Liver (tissue), 9 donors: Measurements from ENCODE around the gene INO80B. TPM values are rescaled to one million over a fixed set of nuclear protein-coding genes. Genes with fewer than 3 reads are reported as not detected.

Experiments
- DNase-seq: peaks from one replicate; pipeline ENCODE4 v3.0.0-alpha.2; 2017; ENCODE audit warnings: low spot score
- H3K27ac ChIP-seq, 2 donors: one replicate each; pipeline ENCODE4 v1.7.0; 2013; ENCODE audit warnings: inconsistent platforms in 2 of 2, low read length in 2 of 2, control low read depth in 1 of 2, low read depth in 1 of 2, mild to moderate bottlenecking in 1 of 2
- H3K27me3 ChIP-seq, 4 donors: one replicate each; pipeline versions ENCODE4 v1.6.1 to v1.7.0; 2013; ENCODE audit warnings: low read length in 3 of 4, inconsistent platforms in 1 of 4, mild to moderate bottlenecking in 1 of 4, moderate library complexity in 1 of 4; ENCODE audit not compliant: control insufficient read depth in 4 of 4, insufficient read depth in 4 of 4
- H3K36me3 ChIP-seq, 4 donors: one replicate each; pipeline versions ENCODE4 v1.6.1 to v1.7.0; 2013; ENCODE audit warnings: low read length in 3 of 4, mild to moderate bottlenecking in 3 of 4, low read depth in 1 of 4, moderate library complexity in 1 of 4; ENCODE audit not compliant: control insufficient read depth in 4 of 4, insufficient read depth in 3 of 4
- H3K4me1 ChIP-seq, 4 donors: one replicate each; pipeline versions ENCODE4 v1.6.1 to v1.7.0; 2013; ENCODE audit warnings: low read length in 3 of 4, mild to moderate bottlenecking in 3 of 4, moderate library complexity in 1 of 4; ENCODE audit not compliant: control insufficient read depth in 4 of 4, insufficient read depth in 4 of 4
- H3K4me3 ChIP-seq, 3 donors: one replicate each; pipeline versions ENCODE4 v1.6.1 to v1.7.0; 2013; ENCODE audit warnings: low read length in 3 of 3, control low read depth in 1 of 3, low read depth in 1 of 3, mild to moderate bottlenecking in 1 of 3
- H3K9ac ChIP-seq, 2 donors: one replicate each; pipeline ENCODE4 v1.7.0; 2013; ENCODE audit warnings: low read length in 2 of 2, mild to moderate bottlenecking in 2 of 2, moderate library complexity in 2 of 2, control low read depth in 1 of 2, low read depth in 1 of 2
- H3K9me3 ChIP-seq, 4 donors: one replicate each; pipeline versions ENCODE4 v1.6.1 to v1.7.0; 2013; ENCODE audit warnings: low read length in 3 of 4; ENCODE audit not compliant: control insufficient read depth in 4 of 4
- EGR1 ChIP-seq, 2 donors: IDR thresholded peaks; 2 replicates each; pipeline ENCODE4 v1.6.1; 2016 to 2018; ENCODE audit warnings: antibody characterized with exemption in 2 of 2, low read depth in 2 of 2
- FOXA1 ChIP-seq: IDR thresholded peaks from 2 replicates; pipeline ENCODE4 v1.6.1; 2016; ENCODE audit warnings: antibody characterized with exemption
- FOXA2 ChIP-seq: IDR thresholded peaks from 2 replicates; pipeline ENCODE4 v1.6.1; 2016; ENCODE audit warnings: antibody characterized with exemption
- GABPA ChIP-seq, 2 donors: IDR thresholded peaks in 1 of 2; conservative IDR thresholded peaks in 1 of 2; 2 replicates each; pipeline ENCODE4 v1.6.1; 2016; ENCODE audit warnings: antibody characterized with exemption in 2 of 2, mild to moderate bottlenecking in 1 of 2, moderate library complexity in 1 of 2
- HNF4A ChIP-seq, 2 donors: conservative IDR thresholded peaks; 2 replicates each; pipeline ENCODE4 v1.6.1; 2016; ENCODE audit warnings: antibody characterized with exemption in 2 of 2, mild to moderate bottlenecking in 2 of 2
- HNF4G ChIP-seq: IDR thresholded peaks from 2 replicates; pipeline ENCODE4 v1.6.1; 2016; ENCODE audit warnings: antibody characterized with exemption
- JUND ChIP-seq, 2 donors: IDR thresholded peaks; 2 replicates each; pipeline ENCODE4 v1.6.1; 2016; ENCODE audit warnings: antibody characterized with exemption in 2 of 2
- NR2F2 ChIP-seq: IDR thresholded peaks from 2 replicates; pipeline ENCODE4 v1.6.1; 2016; ENCODE audit warnings: antibody characterized with exemption
- RAD21 ChIP-seq, 2 donors: IDR thresholded peaks; 2 replicates each; pipeline ENCODE4 v1.6.1; 2016; ENCODE audit warnings: antibody characterized with exemption in 2 of 2, mild to moderate bottlenecking in 2 of 2
- RXRA ChIP-seq, 2 donors: IDR thresholded peaks; 2 replicates each; pipeline ENCODE4 v1.6.1; 2017 to 2018; ENCODE audit warnings: antibody characterized with exemption in 2 of 2, mild to moderate bottlenecking in 1 of 2
- SP1 ChIP-seq: IDR thresholded peaks from 2 replicates; pipeline ENCODE4 v1.6.1; 2018; ENCODE audit warnings: antibody characterized with exemption, mild to moderate bottlenecking
- TAF1 ChIP-seq: conservative IDR thresholded peaks from 2 replicates; pipeline ENCODE4 v1.6.1; 2016; ENCODE audit warnings: antibody characterized with exemption, mild to moderate bottlenecking
- WGBS: extraction: QIAGEN DNeasy Blood & Tissue Kit; methylation state at CpG from one replicate; pipeline ENCODE4 v1.1.7; 2013; 5-methylcytosine and 5-hydroxymethylcytosine counted together
- polyA plus RNA-seq, 2 donors: library from polyadenylated mRNA; stranded (reverse) in 1 of 2; unstranded in 1 of 2; fragments of 200-250 nt in 1 of 2; fragments of >200 nt in 1 of 2; fragmentation: Nextera tagmentation in 1 of 2; extraction: Ambion mirVana in 1 of 2; gene quantifications; one replicate each; pipeline versions ENCODE4 v1.2.1 to v1.2.3, GENCODE V29; 2013 to 2015
- total RNA-seq, 2 donors: library from RNA; depleted of rRNA; stranded (reverse); fragments of >200 nt; gene quantifications; one replicate each; pipeline ENCODE4 v1.2.3, GENCODE V29; 2014
- TF ChIP-seq, protein P1 (sequence below): fragments of 150-350 bp; IDR thresholded peaks from 2 replicates; pipeline ENCODE4 v1.5.1; 2017; ENCODE audit warnings: improper control_type of control experiment, low read depth, low read length; ENCODE audit not compliant: missing input control
- TF ChIP-seq, protein P2 (sequence below): IDR thresholded peaks from 2 replicates; pipeline ENCODE4 v1.6.1; 2016; ENCODE audit warnings: antibody characterized with exemption
- TF ChIP-seq, protein P3 (sequence below): IDR thresholded peaks from 2 replicates; pipeline ENCODE4 v1.6.1; 2016; ENCODE audit warnings: antibody characterized with exemption
- TF ChIP-seq, protein P4 (sequence below): IDR thresholded peaks from 2 replicates; pipeline ENCODE4 v1.6.1; 2016; ENCODE audit warnings: antibody characterized with exemption
- TF ChIP-seq, protein P5 (sequence below): IDR thresholded peaks from 2 replicates; pipeline ENCODE4 v1.6.1; 2016; ENCODE audit warnings: antibody characterized with exemption, mild to moderate bottlenecking
- donor health status: healthy.
- donor health status: healthy.
- donor health status: healthy.
- donor health status: healthy.
- donor health status: healthy.

INO80B gene
- total and polyA plus RNA-seq, 4 donors, result 2.7 to 14.8 (median 10.5) TPM

DNA sequence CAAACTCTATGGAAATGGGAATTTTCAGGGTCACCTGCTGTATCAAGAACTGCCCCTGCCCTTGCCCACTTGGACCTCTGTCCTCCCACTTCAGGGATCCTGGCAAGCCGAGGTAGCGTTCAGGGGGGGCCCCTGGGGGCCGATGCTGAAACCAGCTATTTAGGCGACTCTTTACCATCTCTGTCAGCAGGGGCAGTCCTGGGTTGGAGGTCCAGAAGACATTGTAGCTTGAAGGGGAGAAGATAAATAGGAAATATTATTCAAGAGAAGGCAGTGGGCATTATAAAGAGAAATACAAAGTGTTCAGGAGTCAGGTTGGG lies 7.9 kb downstream of the INO80B start:
- Histone ChIP-seq H3K27me3 (no peaks in the 10 kb centered on the region), H3K4me1 (peaks cover 4 to 25% (median 22%) of the 10 kb centered on the region in 4 donors), H3K4me3 (no peak overlapping the region), H3K36me3 (peaks cover 3 to 19% (median 9%) of the 10 kb centered on the region in 4 donors), H3K9me3 (no peaks in the 10 kb centered on the region), H3K27ac (no peak overlapping the region), H3K9ac (no peak overlapping the region)
- 95% methylated on average over 4 of the region's 4 CpGs for WGBS
- TF ChIP-seq, protein P1, sequence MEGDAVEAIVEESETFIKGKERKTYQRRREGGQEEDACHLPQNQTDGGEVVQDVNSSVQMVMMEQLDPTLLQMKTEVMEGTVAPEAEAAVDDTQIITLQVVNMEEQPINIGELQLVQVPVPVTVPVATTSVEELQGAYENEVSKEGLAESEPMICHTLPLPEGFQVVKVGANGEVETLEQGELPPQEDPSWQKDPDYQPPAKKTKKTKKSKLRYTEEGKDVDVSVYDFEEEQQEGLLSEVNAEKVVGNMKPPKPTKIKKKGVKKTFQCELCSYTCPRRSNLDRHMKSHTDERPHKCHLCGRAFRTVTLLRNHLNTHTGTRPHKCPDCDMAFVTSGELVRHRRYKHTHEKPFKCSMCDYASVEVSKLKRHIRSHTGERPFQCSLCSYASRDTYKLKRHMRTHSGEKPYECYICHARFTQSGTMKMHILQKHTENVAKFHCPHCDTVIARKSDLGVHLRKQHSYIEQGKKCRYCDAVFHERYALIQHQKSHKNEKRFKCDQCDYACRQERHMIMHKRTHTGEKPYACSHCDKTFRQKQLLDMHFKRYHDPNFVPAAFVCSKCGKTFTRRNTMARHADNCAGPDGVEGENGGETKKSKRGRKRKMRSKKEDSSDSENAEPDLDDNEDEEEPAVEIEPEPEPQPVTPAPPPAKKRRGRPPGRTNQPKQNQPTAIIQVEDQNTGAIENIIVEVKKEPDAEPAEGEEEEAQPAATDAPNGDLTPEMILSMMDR, result no peak
- TF ChIP-seq NR2F2 (no peak), RAD21 (IDR thresholded peaks at IDR 0.05) (no peak), FOXA2 (no peak), EGR1 (IDR thresholded peaks at IDR 0.05; ENCODE audit: low read depth in 2 of 2) (no peak), SP1 (no peak), TAF1 (no peak), HNF4G (no peak), HNF4A (conservative IDR thresholded peaks at IDR 0.05) (no peak), FOXA1 (no peak), RXRA (IDR thresholded peaks at IDR 0.05) (no peak), JUND (IDR thresholded peaks at IDR 0.05) (no peak)
- TF ChIP-seq, protein P2, sequence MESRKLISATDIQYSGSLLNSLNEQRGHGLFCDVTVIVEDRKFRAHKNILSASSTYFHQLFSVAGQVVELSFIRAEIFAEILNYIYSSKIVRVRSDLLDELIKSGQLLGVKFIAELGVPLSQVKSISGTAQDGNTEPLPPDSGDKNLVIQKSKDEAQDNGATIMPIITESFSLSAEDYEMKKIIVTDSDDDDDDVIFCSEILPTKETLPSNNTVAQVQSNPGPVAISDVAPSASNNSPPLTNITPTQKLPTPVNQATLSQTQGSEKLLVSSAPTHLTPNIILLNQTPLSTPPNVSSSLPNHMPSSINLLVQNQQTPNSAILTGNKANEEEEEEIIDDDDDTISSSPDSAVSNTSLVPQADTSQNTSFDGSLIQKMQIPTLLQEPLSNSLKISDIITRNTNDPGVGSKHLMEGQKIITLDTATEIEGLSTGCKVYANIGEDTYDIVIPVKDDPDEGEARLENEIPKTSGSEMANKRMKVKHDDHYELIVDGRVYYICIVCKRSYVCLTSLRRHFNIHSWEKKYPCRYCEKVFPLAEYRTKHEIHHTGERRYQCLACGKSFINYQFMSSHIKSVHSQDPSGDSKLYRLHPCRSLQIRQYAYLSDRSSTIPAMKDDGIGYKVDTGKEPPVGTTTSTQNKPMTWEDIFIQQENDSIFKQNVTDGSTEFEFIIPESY, result no peak
- TF ChIP-seq, protein P3, sequence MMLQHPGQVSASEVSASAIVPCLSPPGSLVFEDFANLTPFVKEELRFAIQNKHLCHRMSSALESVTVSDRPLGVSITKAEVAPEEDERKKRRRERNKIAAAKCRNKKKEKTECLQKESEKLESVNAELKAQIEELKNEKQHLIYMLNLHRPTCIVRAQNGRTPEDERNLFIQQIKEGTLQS, result no peak
- TF ChIP-seq, protein P4, sequence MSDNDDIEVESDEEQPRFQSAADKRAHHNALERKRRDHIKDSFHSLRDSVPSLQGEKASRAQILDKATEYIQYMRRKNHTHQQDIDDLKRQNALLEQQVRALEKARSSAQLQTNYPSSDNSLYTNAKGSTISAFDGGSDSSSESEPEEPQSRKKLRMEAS, result no peak
- TF ChIP-seq, protein P5, sequence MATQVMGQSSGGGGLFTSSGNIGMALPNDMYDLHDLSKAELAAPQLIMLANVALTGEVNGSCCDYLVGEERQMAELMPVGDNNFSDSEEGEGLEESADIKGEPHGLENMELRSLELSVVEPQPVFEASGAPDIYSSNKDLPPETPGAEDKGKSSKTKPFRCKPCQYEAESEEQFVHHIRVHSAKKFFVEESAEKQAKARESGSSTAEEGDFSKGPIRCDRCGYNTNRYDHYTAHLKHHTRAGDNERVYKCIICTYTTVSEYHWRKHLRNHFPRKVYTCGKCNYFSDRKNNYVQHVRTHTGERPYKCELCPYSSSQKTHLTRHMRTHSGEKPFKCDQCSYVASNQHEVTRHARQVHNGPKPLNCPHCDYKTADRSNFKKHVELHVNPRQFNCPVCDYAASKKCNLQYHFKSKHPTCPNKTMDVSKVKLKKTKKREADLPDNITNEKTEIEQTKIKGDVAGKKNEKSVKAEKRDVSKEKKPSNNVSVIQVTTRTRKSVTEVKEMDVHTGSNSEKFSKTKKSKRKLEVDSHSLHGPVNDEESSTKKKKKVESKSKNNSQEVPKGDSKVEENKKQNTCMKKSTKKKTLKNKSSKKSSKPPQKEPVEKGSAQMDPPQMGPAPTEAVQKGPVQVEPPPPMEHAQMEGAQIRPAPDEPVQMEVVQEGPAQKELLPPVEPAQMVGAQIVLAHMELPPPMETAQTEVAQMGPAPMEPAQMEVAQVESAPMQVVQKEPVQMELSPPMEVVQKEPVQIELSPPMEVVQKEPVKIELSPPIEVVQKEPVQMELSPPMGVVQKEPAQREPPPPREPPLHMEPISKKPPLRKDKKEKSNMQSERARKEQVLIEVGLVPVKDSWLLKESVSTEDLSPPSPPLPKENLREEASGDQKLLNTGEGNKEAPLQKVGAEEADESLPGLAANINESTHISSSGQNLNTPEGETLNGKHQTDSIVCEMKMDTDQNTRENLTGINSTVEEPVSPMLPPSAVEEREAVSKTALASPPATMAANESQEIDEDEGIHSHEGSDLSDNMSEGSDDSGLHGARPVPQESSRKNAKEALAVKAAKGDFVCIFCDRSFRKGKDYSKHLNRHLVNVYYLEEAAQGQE, result no peak
- no peak for DNase-seq

DNA sequence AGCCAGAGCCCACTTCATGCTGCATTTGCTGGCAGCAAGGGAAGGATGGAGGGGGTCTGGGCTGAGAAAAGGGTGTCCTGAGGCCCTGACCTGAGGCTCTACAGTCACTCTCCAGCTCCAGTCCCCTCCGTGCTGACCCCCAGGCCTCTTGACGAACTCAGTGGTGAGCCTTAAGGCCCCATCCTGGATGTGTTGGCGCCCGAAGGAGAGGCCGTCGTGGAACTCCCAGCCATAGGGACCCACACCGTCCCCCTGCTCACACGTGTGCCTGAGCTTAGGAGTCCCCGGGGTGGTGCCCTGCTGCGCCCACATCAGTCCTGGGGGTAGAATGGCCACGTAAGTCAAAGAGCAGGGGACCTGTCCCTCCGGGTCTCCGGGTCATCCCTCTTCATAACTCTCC lies 9.5 kb downstream of the INO80B start:
- Histone ChIP-seq H3K4me3 (peak overlapping the region; percentile 85 to 94 (median 91)), H3K27me3 (no peaks in the 10 kb centered on the region), H3K9ac (peak overlapping the region; percentile 17 to 42), H3K4me1 (peaks cover 3 to 16% (median 13%) of the 10 kb centered on the region in 4 donors), H3K27ac (peak overlapping the region; percentile 15 to 82), H3K36me3 (peaks cover 3 to 19% (median 9%) of the 10 kb centered on the region in 4 donors), H3K9me3 (no peaks in the 10 kb centered on the region)
- TF ChIP-seq TAF1, result no peak
- TF ChIP-seq GABPA (IDR thresholded peaks at IDR 0.05 in 1 of 2, conservative IDR thresholded peaks at IDR 0.05 in 1 of 2), result no peak
- TF ChIP-seq RXRA (IDR thresholded peaks at IDR 0.05), result no peak
- no peak for TF ChIP-seq JUND (IDR thresholded peaks at IDR 0.05)
- TF ChIP-seq, protein P5, result no peak
- TF ChIP-seq FOXA2, result no peak
- no peak for TF ChIP-seq FOXA1
- TF ChIP-seq, protein P2, result no peak
- TF ChIP-seq, protein P4, result no peak
- no peak for TF ChIP-seq HNF4G
- DNase-seq, result no peak
- 6% methylated on average over 13 of the region's 13 CpGs for WGBS
